Smooth muscle cell (in vitro differentiated cells): ENCODE measurements around the gene KCNQ5. TPM values are rescaled to one million over a fixed set of nuclear protein-coding genes. Genes with fewer than 3 reads are reported as not detected.

Source experiments
- DNase-seq: peaks from one replicate; lab custom pipeline; 2025; ENCODE audit not compliant: unreplicated experiment; lab: John Stamatoyannopoulos, UW
- H2AFZ ChIP-seq: fragments of 200-600 bp; sonication (generic); 2 replicates; pipeline ENCODE4 v1.6.0; 2016; ENCODE audit warnings: antibody characterized with exemption, low read depth, mild to moderate bottlenecking
- H3F3A ChIP-seq: fragments of 200-600 bp; sonication (generic); 2 replicates; pipeline ENCODE4 v1.6.0; 2017; ENCODE audit warnings: antibody characterized with exemption, low read depth
- H3K27ac ChIP-seq: fragments of 200-600 bp; sonication (generic); 2 replicates; pipeline ENCODE4 v1.5.1; 2016; ENCODE audit warnings: low read depth, mild to moderate bottlenecking
- H3K27me3 ChIP-seq: fragments of 200-600 bp; sonication (generic); 2 replicates; pipeline ENCODE4 v1.6.1; 2016; ENCODE audit warnings: low read depth, mild to moderate bottlenecking
- H3K36me3 ChIP-seq: fragments of 200-600 bp; sonication (generic); 2 replicates; pipeline ENCODE4 v1.5.1; 2016; ENCODE audit warnings: low read depth
- H3K4me1 ChIP-seq: fragments of 200-600 bp; sonication (generic); 2 replicates; pipeline ENCODE4 v1.5.1; 2016; ENCODE audit warnings: low read depth
- H3K4me2 ChIP-seq: fragments of 200-600 bp; sonication (generic); 2 replicates; pipeline ENCODE4 v1.6.0; 2016; ENCODE audit warnings: mild to moderate bottlenecking
- H3K4me3 ChIP-seq: fragments of 200-600 bp; sonication (generic); 2 replicates; pipeline ENCODE4 v1.5.1; 2016; ENCODE audit warnings: mild to moderate bottlenecking
- H3K79me2 ChIP-seq: fragments of 200-600 bp; sonication (generic); 2 replicates; pipeline ENCODE4 v1.6.0; 2016; ENCODE audit warnings: low read depth, mild to moderate bottlenecking
- H3K9ac ChIP-seq: fragments of 200-600 bp; sonication (generic); 2 replicates; pipeline ENCODE4 v1.6.0; 2016; ENCODE audit warnings: low read depth
- H3K9me3 ChIP-seq: fragments of 200-600 bp; sonication (generic); replicated peaks from 2 replicates; pipeline ENCODE4 v1.5.1; 2016; ENCODE audit warnings: low read depth
- H4K20me1 ChIP-seq: fragments of 200-600 bp; sonication (generic); 2 replicates; pipeline ENCODE4 v1.6.0; 2016; ENCODE audit warnings: low read depth
- WGBS: methylation state at CpG from one replicate; pipeline ENCODE4 v1.1.7; 2016; ENCODE audit warnings: low lambda C conversion rate; 5-methylcytosine and 5-hydroxymethylcytosine counted together
- polyA plus RNA-seq: library from polyadenylated mRNA; unstranded; fragments of >200 nt; fragmentation: Nextera tagmentation; extraction: Ambion mirVana; gene quantifications from 2 replicates; pipeline ENCODE4 v1.2.1, GENCODE V29; 2016
- total RNA-seq: library from RNA; depleted of rRNA; stranded (reverse); fragments of >200 nt; gene quantifications from 2 replicates; pipeline ENCODE4 v1.2.3, GENCODE V29; 2014
- TF ChIP-seq, protein P1 (sequence below): fragments of 200-600 bp; sonication (generic); IDR thresholded peaks from 2 replicates; pipeline ENCODE4 v1.5.1; 2017; ENCODE audit warnings: borderline replicate concordance, mild to moderate bottlenecking, antibody characterized with exemption; ENCODE audit not compliant: insufficient read depth, poor library complexity, severe bottlenecking

KCNQ5 gene
- total and polyA plus RNA-seq, 2 experiments from 2014 or later, result 1.2 to 2.0 TPM

DNA sequence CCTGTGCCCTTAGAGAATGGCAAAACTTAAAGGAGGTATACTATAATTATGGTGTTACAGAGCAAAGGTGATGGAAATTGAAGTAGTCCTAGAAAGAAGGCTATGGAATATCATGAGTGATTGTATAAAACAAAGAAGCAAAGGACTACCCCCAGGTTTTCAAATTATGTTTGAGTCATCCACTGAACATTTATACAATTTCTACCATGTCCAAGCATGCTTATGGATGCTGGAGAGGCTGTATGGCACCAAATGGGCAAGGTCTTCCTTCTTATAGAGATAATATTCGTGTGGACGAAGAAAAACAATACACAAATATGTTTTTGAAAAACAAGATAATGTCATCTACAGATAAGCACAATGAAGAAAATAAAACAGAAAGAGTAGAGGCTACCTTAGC, 425.9 kb downstream of the KCNQ5 start:
- Histone ChIP-seq H3K9ac (no peak overlapping the region), H3F3A (no peaks in the 10 kb centered on the region), H3K9me3 (no peaks in the 10 kb centered on the region), H2AFZ (no peak overlapping the region), H3K4me1 (no peaks in the 10 kb centered on the region), H3K79me2 (no peaks in the 10 kb centered on the region), H3K27me3 (no peaks in the 10 kb centered on the region), H3K4me3 (no peak overlapping the region), H3K27ac (no peak overlapping the region), H3K4me2 (no peak overlapping the region), H4K20me1 (no peaks in the 10 kb centered on the region), H3K36me3 (no peaks in the 10 kb centered on the region)
- TF ChIP-seq, protein P1, sequence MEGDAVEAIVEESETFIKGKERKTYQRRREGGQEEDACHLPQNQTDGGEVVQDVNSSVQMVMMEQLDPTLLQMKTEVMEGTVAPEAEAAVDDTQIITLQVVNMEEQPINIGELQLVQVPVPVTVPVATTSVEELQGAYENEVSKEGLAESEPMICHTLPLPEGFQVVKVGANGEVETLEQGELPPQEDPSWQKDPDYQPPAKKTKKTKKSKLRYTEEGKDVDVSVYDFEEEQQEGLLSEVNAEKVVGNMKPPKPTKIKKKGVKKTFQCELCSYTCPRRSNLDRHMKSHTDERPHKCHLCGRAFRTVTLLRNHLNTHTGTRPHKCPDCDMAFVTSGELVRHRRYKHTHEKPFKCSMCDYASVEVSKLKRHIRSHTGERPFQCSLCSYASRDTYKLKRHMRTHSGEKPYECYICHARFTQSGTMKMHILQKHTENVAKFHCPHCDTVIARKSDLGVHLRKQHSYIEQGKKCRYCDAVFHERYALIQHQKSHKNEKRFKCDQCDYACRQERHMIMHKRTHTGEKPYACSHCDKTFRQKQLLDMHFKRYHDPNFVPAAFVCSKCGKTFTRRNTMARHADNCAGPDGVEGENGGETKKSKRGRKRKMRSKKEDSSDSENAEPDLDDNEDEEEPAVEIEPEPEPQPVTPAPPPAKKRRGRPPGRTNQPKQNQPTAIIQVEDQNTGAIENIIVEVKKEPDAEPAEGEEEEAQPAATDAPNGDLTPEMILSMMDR, result no peak
- DNase-seq, result no peak
- 37% methylated on average over 2 of the region's 2 CpGs for WGBS

DNA sequence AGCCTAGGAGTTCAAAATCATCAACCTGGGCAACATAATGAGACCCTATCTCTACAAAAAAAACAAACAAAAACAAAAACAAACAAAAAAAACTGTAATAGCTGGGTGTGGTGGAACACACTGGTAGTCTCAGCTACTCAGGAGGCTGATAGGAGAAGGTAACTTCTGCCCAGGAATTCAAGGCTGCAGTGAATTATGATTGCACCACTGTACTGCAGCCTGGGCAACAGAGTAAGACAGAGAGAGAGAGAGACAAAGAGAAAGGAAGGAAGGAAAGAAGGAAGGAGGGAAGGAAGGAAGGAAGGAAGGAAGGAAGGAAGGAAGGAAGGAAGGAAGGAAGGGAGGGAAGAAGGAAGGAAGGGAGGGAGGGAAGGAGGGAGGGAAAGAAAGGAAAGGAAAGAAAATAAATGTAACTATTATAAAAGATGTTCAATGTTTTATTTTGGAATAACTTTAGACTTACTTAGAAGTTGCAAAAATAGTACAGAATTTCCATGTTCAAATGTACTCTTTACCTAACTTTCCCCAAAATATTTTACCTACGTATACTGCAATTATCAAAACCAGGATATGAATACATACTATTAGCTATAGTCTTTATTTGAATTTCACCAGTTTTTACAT, 428.2 kb downstream of the KCNQ5 start:
- Histone ChIP-seq H3K27me3 (no peaks in the 10 kb centered on the region), H3K27ac (no peak overlapping the region), H3K79me2 (no peaks in the 10 kb centered on the region), H2AFZ (no peak overlapping the region), H3K4me2 (no peak overlapping the region), H3K36me3 (no peaks in the 10 kb centered on the region), H3F3A (no peaks in the 10 kb centered on the region), H3K4me1 (no peaks in the 10 kb centered on the region), H3K9me3 (no peaks in the 10 kb centered on the region), H3K9ac (no peak overlapping the region), H4K20me1 (no peaks in the 10 kb centered on the region), H3K4me3 (no peak overlapping the region)
- TF ChIP-seq, protein P1, result no peak
- 91% methylated on average over 1 of the region's 1 CpG for WGBS
- DNase-seq, result no peak

DNA sequence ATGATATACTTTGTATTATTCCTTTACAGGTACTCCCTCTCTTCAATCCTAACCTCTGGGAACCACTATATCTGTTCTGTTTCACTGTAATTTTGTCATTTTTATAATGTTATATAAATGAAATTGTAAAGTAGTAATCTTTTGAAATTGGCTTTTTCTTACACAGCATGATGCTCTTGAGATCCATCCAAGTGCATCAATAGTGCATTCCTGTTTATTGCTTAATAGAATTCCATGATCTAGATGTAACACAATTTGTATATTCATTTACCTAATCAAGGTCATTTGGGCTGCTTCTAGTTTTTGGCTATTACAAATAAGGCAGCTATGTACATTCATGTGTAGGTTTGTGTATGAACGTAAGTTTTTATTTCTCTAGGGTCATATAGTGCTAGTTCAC, 428.8 kb downstream of the KCNQ5 start:
- no peak overlapping the region for H2AFZ ChIP-seq
- no peak overlapping the region for H3K4me3 ChIP-seq
- H3K36me3 ChIP-seq, result no peaks in the 10 kb centered on the region
- no peaks in the 10 kb centered on the region for H3K27me3 ChIP-seq
- no peak for DNase-seq
- no peak overlapping the region for H3K4me2 ChIP-seq
- no peaks in the 10 kb centered on the region for H3K4me1 ChIP-seq
- no peaks in the 10 kb centered on the region for H4K20me1 ChIP-seq
- H3K79me2 ChIP-seq, result no peaks in the 10 kb centered on the region
- 96% methylated on average over 1 of the region's 1 CpG for WGBS
- no peaks in the 10 kb centered on the region for H3K9me3 ChIP-seq
- no peaks in the 10 kb centered on the region for H3F3A ChIP-seq
- no peak overlapping the region for H3K27ac ChIP-seq
- TF ChIP-seq, protein P1, result no peak
- H3K9ac ChIP-seq, result no peak overlapping the region

DNA sequence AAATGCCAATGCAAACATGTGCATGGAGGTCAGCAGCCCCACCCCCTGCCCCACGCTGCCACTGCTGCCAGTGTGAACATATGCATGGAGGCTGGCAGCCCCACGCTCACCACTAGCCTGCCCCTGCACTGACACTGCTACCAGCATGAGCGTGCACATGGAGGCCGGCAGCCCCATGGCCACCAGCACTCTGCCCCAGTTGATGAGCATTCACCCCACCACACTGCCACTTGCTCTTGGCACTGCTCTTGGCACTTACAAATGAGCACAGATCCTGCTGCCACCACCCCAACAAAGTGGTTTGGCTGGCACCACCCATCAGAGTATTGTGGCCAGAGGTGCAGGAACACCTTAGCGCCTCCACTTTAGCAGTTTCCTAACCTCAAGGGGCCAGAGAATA, 429.3 kb downstream of the KCNQ5 start:
- Histone ChIP-seq H3K4me1 (no peaks in the 10 kb centered on the region), H3K36me3 (no peaks in the 10 kb centered on the region), H2AFZ (no peak overlapping the region), H3F3A (no peaks in the 10 kb centered on the region), H4K20me1 (no peaks in the 10 kb centered on the region), H3K79me2 (no peaks in the 10 kb centered on the region), H3K27ac (no peak overlapping the region), H3K9me3 (no peaks in the 10 kb centered on the region), H3K4me3 (no peak overlapping the region), H3K27me3 (no peaks in the 10 kb centered on the region), H3K4me2 (no peak overlapping the region), H3K9ac (no peak overlapping the region)
- DNase-seq, result no peak
- TF ChIP-seq, protein P1, result no peak
- WGBS, result 98% methylated on average over 5 of the region's 5 CpGs
